Transverse colon (tissue), 4 donors: Measurements from ENCODE around the gene ATF4. TPM values are rescaled to one million over a fixed set of nuclear protein-coding genes. Genes with fewer than 3 reads are reported as not detected.
A peak's percentile ranks its signal among the peaks of the same experiment; 100 is the strongest.

ENCODE experiments used
- DNase-seq: peaks from one replicate; pipeline ENCODE4 v3.0.0-alpha.2; 2019
- H3K27ac ChIP-seq, 4 donors: fragments of 200-600 bp; sonication (generic); 2 replicates each; pipeline ENCODE4 v1.5.1; 2016 to 2018; ENCODE audit warnings: inconsistent platforms in 4 of 4
- H3K27me3 ChIP-seq: fragments of 200-600 bp; sonication (generic); 2 replicates; pipeline ENCODE4 v1.5.1; 2017; ENCODE audit warnings: inconsistent platforms
- H3K36me3 ChIP-seq, 4 donors: fragments of 200-600 bp; sonication (generic); 2 replicates each; pipeline ENCODE4 v1.5.1; 2017 to 2019; ENCODE audit warnings: inconsistent platforms in 4 of 4
- H3K4me1 ChIP-seq, 4 donors: fragments of 200-600 bp; sonication (generic); 2 replicates each; pipeline ENCODE4 v1.5.1; 2017 to 2020; ENCODE audit warnings: inconsistent platforms in 4 of 4
- H3K4me3 ChIP-seq, 4 donors: fragments of 200-600 bp; sonication (generic); 1 replicate in 1 of 4; 2 replicates in 3 of 4; pipeline versions ENCODE4 v1.5.1 to v1.6.1; 2017 to 2019; ENCODE audit warnings: inconsistent platforms in 4 of 4
- H3K9me3 ChIP-seq, 2 donors: fragments of 200-600 bp; sonication (generic); 2 replicates each; pipeline ENCODE4 v1.5.1; 2017 to 2019; ENCODE audit warnings: inconsistent platforms in 2 of 2
- EP300 ChIP-seq: sonication (generic); formaldehyde crosslinking; IDR thresholded peaks from one replicate; pipeline ENCODE4 v1.6.1; 2017; ENCODE audit warnings: antibody characterized with exemption, low read depth
- POLR2A ChIP-seq: fragments of 450-650 bp; IDR thresholded peaks from one replicate; pipeline ENCODE4 v1.6.1; 2016; ENCODE audit warnings: antibody characterized with exemption, mild to moderate bottlenecking, moderate library complexity
- POLR2AphosphoS5 ChIP-seq, 3 donors: sonication (generic); formaldehyde crosslinking; IDR thresholded peaks; one replicate each; pipeline ENCODE4 v1.6.1; 2016; ENCODE audit warnings: antibody characterized with exemption in 3 of 3
- WGBS, 2 donors: methylation state at CpG; one replicate each; pipeline ENCODE4 v1.1.5; 2018; ENCODE audit warnings: low coverage in 1 of 2; 5-methylcytosine and 5-hydroxymethylcytosine counted together
- in situ Hi-C, 4 donors: fragments of 200-750 bp; cut with MboI; loops; one replicate each; pipeline versions ENCODE4 v1.15.0 to v1.15.1; 2017; ENCODE audit warnings: low sequenced_read_pairs in 3 of 4, low pct_ligation_motif_present in 1 of 4, low pct_unique_long_range_greater_than_20kb in 1 of 4
- intact Hi-C: fragments of 100-400 bp; cut with DNase I; formaldehyde crosslinking; loops from one replicate; pipeline ENCODE4 v1.15.1; 2023; ENCODE audit warnings: low total_unique reads
- total RNA-seq, 4 donors: library from RNA; depleted of rRNA; stranded (reverse); fragments of >200 nt; gene quantifications; one replicate each; pipeline ENCODE4 v1.1.0, GENCODE V29; 2016
- TF ChIP-seq, protein P1 (sequence below), 5 experiments: fragments of 200-600 bp in 3 of 5; fragments of 450-650 bp in 2 of 5; sonication (generic) in 3 of 5; IDR thresholded peaks; 1 replicate in 2 of 5; 2 replicates in 3 of 5; pipeline ENCODE4 v1.5.1; 2016 to 2017; ENCODE audit warnings: antibody characterized with exemption in 5 of 5, inconsistent platforms in 3 of 5, mild to moderate bottlenecking in 2 of 5, moderate library complexity in 1 of 5

ATF4 gene
- total RNA-seq, 4 donors from 2014 or later, result 262 to 566 (median 339) TPM

DNA sequence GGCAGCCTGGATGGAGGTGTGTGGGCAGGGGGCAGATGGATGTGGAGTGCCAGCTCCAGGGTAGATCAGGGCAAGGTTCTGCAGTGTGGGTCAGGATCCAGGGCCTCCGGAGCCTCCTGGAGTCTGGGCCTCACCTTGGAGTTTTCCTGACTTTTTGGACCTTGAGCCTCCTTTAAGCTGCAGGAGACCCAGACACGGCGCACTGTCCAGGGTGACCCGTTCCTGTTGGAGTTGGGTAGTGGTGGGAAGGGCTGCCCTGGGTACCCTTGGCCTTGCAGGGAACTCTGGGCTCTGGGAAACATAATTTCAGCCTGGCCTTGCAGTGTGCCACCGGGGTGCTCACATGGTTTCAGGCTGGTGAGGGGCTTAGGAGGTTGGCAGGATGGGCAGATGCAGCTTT is 46.5 kb upstream of the ATF4 start:
- in situ Hi-C loops, result no loop called here
- H3K4me1 ChIP-seq, result peaks cover 21 to 58% (median 47%) of the 10 kb centered on the region in 4 donors
- intact Hi-C loops, result no loop called here
- H3K36me3 ChIP-seq, result no peaks in the 10 kb centered on the region
- no peak overlapping the region for H3K4me3 ChIP-seq
- H3K9me3 ChIP-seq, result no peaks in the 10 kb centered on the region
- whole genome bisulfite sequencing, 2 donors, result 86% methylated on average over 5 of the region's 5 CpGs; no CpG with 5 or more reads in 1 of the 2 donors
- no peak for DNase-seq
- TF ChIP-seq POLR2AphosphoS5 (IDR thresholded peaks at IDR 0.05) (no peak), EP300 (no peak), POLR2A (no peak)
- TF ChIP-seq, protein P1, sequence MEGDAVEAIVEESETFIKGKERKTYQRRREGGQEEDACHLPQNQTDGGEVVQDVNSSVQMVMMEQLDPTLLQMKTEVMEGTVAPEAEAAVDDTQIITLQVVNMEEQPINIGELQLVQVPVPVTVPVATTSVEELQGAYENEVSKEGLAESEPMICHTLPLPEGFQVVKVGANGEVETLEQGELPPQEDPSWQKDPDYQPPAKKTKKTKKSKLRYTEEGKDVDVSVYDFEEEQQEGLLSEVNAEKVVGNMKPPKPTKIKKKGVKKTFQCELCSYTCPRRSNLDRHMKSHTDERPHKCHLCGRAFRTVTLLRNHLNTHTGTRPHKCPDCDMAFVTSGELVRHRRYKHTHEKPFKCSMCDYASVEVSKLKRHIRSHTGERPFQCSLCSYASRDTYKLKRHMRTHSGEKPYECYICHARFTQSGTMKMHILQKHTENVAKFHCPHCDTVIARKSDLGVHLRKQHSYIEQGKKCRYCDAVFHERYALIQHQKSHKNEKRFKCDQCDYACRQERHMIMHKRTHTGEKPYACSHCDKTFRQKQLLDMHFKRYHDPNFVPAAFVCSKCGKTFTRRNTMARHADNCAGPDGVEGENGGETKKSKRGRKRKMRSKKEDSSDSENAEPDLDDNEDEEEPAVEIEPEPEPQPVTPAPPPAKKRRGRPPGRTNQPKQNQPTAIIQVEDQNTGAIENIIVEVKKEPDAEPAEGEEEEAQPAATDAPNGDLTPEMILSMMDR (IDR thresholded peaks at IDR 0.05), result no peak
- H3K27ac ChIP-seq, result peak overlapping the region; percentile 59 to 82 (median 75)
- no peaks in the 10 kb centered on the region for H3K27me3 ChIP-seq

DNA sequence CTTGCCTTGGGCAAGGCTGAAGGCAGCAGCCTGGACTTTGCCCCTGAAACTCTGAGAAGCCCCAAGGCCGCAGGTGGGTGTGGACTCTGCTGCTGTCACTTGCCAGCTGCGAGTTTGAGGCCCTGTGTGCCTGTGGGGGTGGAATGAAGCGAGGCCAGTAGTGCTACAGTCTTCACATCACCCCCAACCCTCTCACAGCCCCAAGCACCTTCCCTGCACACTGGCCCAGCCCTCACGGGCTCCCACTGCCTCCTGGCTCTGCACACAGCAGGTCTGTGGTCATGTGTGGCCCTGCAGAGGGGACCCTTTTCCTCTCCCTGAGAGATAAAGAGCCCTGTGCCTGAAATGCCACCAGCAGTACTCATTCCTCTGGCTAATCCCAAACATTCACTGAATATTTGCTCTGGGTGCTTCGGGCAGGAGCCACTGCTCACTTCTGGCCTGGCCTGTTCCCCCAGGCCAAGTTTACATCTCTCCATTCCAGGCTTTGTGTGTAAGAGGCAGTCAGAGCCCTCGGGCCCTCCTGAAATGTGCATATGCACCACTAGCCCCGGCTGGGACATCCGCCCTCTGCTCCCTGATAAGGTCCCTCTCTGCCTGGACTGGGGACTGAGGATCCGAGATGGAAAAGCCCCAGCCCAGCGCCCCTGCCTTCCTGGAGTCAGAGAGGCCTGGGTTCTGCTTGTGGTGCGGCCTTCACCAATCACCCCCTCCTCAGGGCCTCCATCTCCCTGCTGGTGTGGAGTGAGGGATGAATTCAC is 45.8 kb upstream of the ATF4 start:
- no peaks in the 10 kb centered on the region for H3K27me3 ChIP-seq
- 63% methylated on average over 11 of the region's 11 CpGs; no CpG with 5 or more reads in 1 of the 2 donors for WGBS, 2 donors
- H3K27ac ChIP-seq, result peak overlapping the region; percentile 59 to 82 (median 75)
- intact Hi-C loops, result loop anchor here (5.0 kb wide), 1 partner anchor 338 kb away; no protein-coding TSS in a partner anchor
- no peak overlapping the region for H3K4me3 ChIP-seq
- peak; percentile 70 for DNase-seq
- H3K36me3 ChIP-seq, result no peaks in the 10 kb centered on the region
- no peak for TF ChIP-seq POLR2AphosphoS5 (IDR thresholded peaks at IDR 0.05)
- no peak for TF ChIP-seq POLR2A
- TF ChIP-seq, protein P1 (IDR thresholded peaks at IDR 0.05), result no peak
- no peak for TF ChIP-seq EP300
- H3K4me1 ChIP-seq, result peaks cover 21 to 54% (median 45%) of the 10 kb centered on the region in 4 donors
- no peaks in the 10 kb centered on the region for H3K9me3 ChIP-seq
- in situ Hi-C loops, result no loop called here

DNA sequence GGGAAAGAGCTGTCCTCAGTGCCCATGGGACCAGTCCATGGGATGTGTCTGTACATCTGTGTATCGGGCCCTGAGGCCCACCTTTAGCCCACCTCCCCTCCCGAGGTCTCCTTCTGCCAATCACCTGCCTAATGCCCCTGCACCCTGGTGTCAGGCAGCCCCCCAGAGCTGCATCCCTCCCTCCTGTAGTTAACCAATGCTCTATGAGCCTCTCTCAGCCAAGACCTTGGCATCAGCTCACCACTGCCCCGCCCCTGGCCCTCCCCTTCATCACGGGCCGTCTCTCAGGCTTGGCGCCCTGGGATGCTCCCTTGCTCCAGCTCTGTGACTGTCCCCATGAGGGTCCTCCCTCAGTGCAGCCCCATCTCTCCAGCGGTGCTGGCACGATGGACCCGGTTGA is 45.0 kb upstream of the ATF4 start:
- Histone ChIP-seq H3K4me1 (peaks cover 21 to 46% (median 40%) of the 10 kb centered on the region in 4 donors), H3K27me3 (no peaks in the 10 kb centered on the region), H3K4me3 (no peak overlapping the region), H3K27ac (peak overlapping the region in 1 of 4 donors; percentile 82), H3K9me3 (no peaks in the 10 kb centered on the region), H3K36me3 (no peaks in the 10 kb centered on the region)
- TF ChIP-seq POLR2A (no peak), POLR2AphosphoS5 (IDR thresholded peaks at IDR 0.05) (no peak), EP300 (no peak)
- TF ChIP-seq, protein P1 (IDR thresholded peaks at IDR 0.05), result no peak
- 70 to 83% methylated on average over 6 to 9 of the region's 9 CpGs for WGBS, 2 donors
- in situ Hi-C loops, result no loop called here
- DNase-seq, result no peak
- intact Hi-C loops, result loop anchor here (5.0 kb wide), 1 partner anchor 337 kb away; no protein-coding TSS in a partner anchor

DNA sequence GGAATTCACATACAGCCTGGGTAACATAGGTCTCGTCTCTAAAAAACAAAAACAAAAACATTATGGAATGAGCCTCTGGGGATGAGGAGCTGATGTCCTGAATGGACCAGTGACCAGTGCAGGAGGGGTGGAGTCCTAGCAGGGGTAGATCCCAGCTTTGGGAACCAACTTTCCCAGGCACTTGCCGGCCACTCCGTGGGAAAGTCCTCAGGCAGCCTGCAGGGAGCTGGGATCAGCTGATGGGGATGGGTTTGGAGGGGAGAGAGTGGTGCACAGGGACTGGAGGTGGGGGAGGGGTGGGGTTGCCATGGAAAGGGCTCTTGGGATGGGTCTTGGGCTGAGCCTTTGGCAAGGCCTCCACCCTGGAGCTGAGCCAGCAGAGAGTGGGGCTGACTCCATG is 44.5 kb upstream of the ATF4 start:
- no peak for DNase-seq
- 79 to 90% methylated on average over 1 to 3 of the region's 3 CpGs for WGBS, 2 donors

More for the DNA sequence above, 44.5 kb upstream of the ATF4 start:
- no peaks in the 10 kb centered on the region for H3K9me3 ChIP-seq
- no peaks in the 10 kb centered on the region for H3K36me3 ChIP-seq
- H3K27me3 ChIP-seq, result no peaks in the 10 kb centered on the region
- no peak overlapping the region for H3K27ac ChIP-seq
- TF ChIP-seq POLR2AphosphoS5 (IDR thresholded peaks at IDR 0.05), result no peak
- H3K4me1 ChIP-seq, result peaks cover 21 to 44% (median 35%) of the 10 kb centered on the region in 4 donors
- H3K4me3 ChIP-seq, result no peak overlapping the region
- intact Hi-C loops, result loop anchor here (5.0 kb wide), 1 partner anchor 336 kb away; no protein-coding TSS in a partner anchor
- in situ Hi-C loops, result no loop called here
